ENCODE measurements around the gene PHC2. TPM values are rescaled to one million over a fixed set of nuclear protein-coding genes. Genes with fewer than 3 reads are reported as not detected.

PHC2 gene
- total and polyA plus RNA-seq, 8 donors: 21.8 to 62.1 (median 42.6) TPM

GRCh38 chr1:33361532-33362235, 69.2 kb downstream of the PHC2 start:
- peaks cover 15 to 19% (median 16%) of the 10 kb centered on the region in 3 donors for H3K4me1 ChIP-seq
- H3K36me3 ChIP-seq: no peaks in the 10 kb centered on the region
- DNase-seq (no peak), ATAC-seq (no peak), FAIRE-seq (no peak)
- TF ChIP-seq, protein P1, sequence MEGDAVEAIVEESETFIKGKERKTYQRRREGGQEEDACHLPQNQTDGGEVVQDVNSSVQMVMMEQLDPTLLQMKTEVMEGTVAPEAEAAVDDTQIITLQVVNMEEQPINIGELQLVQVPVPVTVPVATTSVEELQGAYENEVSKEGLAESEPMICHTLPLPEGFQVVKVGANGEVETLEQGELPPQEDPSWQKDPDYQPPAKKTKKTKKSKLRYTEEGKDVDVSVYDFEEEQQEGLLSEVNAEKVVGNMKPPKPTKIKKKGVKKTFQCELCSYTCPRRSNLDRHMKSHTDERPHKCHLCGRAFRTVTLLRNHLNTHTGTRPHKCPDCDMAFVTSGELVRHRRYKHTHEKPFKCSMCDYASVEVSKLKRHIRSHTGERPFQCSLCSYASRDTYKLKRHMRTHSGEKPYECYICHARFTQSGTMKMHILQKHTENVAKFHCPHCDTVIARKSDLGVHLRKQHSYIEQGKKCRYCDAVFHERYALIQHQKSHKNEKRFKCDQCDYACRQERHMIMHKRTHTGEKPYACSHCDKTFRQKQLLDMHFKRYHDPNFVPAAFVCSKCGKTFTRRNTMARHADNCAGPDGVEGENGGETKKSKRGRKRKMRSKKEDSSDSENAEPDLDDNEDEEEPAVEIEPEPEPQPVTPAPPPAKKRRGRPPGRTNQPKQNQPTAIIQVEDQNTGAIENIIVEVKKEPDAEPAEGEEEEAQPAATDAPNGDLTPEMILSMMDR (IDR thresholded peaks at IDR 0.05): no peak
- H3K27me3 ChIP-seq: no peaks in the 10 kb centered on the region
- H3K9me3 ChIP-seq: no peaks in the 10 kb centered on the region
- no peak overlapping the region for H3K27ac ChIP-seq
- intact Hi-C loops (cut with DNase I): no loop called here
- WGBS, 2 donors: 81 to 89% methylated on average over 11 of the region's 11 CpGs
- H3K4me3 ChIP-seq: no peak overlapping the region

DNA sequence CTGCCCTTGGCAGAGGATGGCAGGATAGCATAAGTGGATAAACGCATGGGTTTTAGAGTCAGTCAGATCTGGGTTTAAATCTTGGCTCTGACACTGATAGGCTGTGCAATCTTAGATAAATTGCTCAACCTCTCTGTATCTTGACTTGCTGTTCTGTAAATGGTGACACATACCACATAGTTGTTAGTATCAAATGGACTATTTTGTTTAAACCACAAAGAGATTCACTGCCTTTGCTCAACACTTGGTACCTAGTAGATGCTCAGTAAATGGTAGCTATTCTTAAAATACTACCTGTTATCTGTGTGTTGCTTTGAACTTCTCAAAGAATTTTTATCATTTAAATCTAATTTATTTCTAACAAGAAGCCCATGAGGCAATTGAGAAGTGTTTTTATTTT, 70.5 kb downstream of the PHC2 start:
- Histone ChIP-seq H3K4me1 (peaks cover 15 to 19% (median 16%) of the 10 kb centered on the region in 3 donors), H3K27ac (no peak overlapping the region), H3K9me3 (no peaks in the 10 kb centered on the region), H3K36me3 (no peaks in the 10 kb centered on the region), H3K4me3 (no peak overlapping the region), H3K27me3 (no peaks in the 10 kb centered on the region)
- intact Hi-C loops (cut with DNase I): no loop called here
- TF ChIP-seq, protein P1 (IDR thresholded peaks at IDR 0.05): no peak
- DNase-seq (no peak), ATAC-seq (no peak), FAIRE-seq (no peak)
- WGBS, 2 donors: 85 to 88% methylated on average over 1 of the region's 1 CpG

GRCh38 chr1:33359931-33360330, 71.0 kb downstream of the PHC2 start:
- Histone ChIP-seq H3K4me3 (no peak overlapping the region), H3K27me3 (no peaks in the 10 kb centered on the region), H3K36me3 (no peaks in the 10 kb centered on the region), H3K4me1 (peaks cover 14 to 17% (median 16%) of the 10 kb centered on the region in 3 donors), H3K9me3 (no peaks in the 10 kb centered on the region), H3K27ac (no peak overlapping the region)
- no peak for DNase-seq
- intact Hi-C loops (cut with DNase I): no loop called here
- 82 to 89% methylated on average over 2 of the region's 2 CpGs for WGBS, 2 donors
- FAIRE-seq: no peak
- ATAC-seq: no peak
- TF ChIP-seq, protein P1 (IDR thresholded peaks at IDR 0.05): no peak

GRCh38 chr1:33358795-33359503, 71.9 kb downstream of the PHC2 start:
- no peak for ATAC-seq
- intact Hi-C loops (cut with DNase I): no loop called here
- Histone ChIP-seq H3K36me3 (no peaks in the 10 kb centered on the region), H3K27me3 (no peaks in the 10 kb centered on the region), H3K9me3 (no peaks in the 10 kb centered on the region), H3K4me3 (no peak overlapping the region), H3K27ac (no peak overlapping the region), H3K4me1 (peaks cover 8 to 10% (median 10%) of the 10 kb centered on the region in 3 donors)
- 89 to 94% methylated on average over 3 of the region's 3 CpGs for WGBS, 2 donors
- TF ChIP-seq, protein P1 (IDR thresholded peaks at IDR 0.05): no peak
- DNase-seq: no peak
- no peak for FAIRE-seq
